SU-DHL-6 (cell line): ENCODE data around the gene DENND5B.

Experiments
- H2AFZ ChIP-seq: fragments of 200-600 bp; sonication (generic); 2 replicates; pipeline ENCODE4 v1.6.1; 2014; ENCODE audit warnings: low read depth, mild to moderate bottlenecking, moderate library complexity, mixed read lengths, antibody characterized with exemption, low read length; ENCODE audit not compliant: severe bottlenecking
- H3F3A ChIP-seq: fragments of 200-600 bp; shearing (Covaris generic); 2 replicates; pipeline ENCODE4 v1.6.0; 2016; ENCODE audit warnings: antibody characterized with exemption, mild to moderate bottlenecking; ENCODE audit not compliant: insufficient read depth
- H3K27ac ChIP-seq: fragments of 200-600 bp; sonication (generic); 2 replicates; pipeline ENCODE4 v1.5.1; 2016; ENCODE audit warnings: low read depth, mild to moderate bottlenecking, low read length, moderate library complexity, mixed read lengths
- H3K27me3 ChIP-seq: fragments of 200-600 bp; sonication (generic), shearing (Covaris generic); 2 replicates; pipeline ENCODE4 v1.6.0; 2014; ENCODE audit warnings: mild to moderate bottlenecking, low read length
- H3K36me3 ChIP-seq: fragments of 200-600 bp; sonication (generic); 2 replicates; pipeline ENCODE4 v1.6.1; 2014; ENCODE audit warnings: mild to moderate bottlenecking, low read length, mixed read lengths
- H3K4me2 ChIP-seq: fragments of 300-600, 200-600 bp; shearing (Covaris generic), sonication (generic); 2 replicates; pipeline ENCODE4 v1.6.0; 2014; ENCODE audit warnings: low read length, low read depth, mild to moderate bottlenecking; ENCODE audit not compliant: poor library complexity, severe bottlenecking
- H3K4me3 ChIP-seq: fragments of 200-600 bp; sonication (generic); 2 replicates; pipeline ENCODE4 v1.5.1; 2014; ENCODE audit warnings: antibody characterized with exemption, low read length, mild to moderate bottlenecking, mixed read lengths; ENCODE audit not compliant: insufficient read depth, poor library complexity, severe bottlenecking
- H3K79me2 ChIP-seq: fragments of 200-600 bp; sonication (generic); 2 replicates; pipeline ENCODE4 v1.6.1; 2014; ENCODE audit warnings: mild to moderate bottlenecking, low read length, moderate library complexity; ENCODE audit not compliant: insufficient read depth
- H3K9ac ChIP-seq: fragments of 200-600 bp; sonication (generic); 2 replicates; pipeline ENCODE4 v1.7.0; 2014; ENCODE audit warnings: mild to moderate bottlenecking, low read length
- H3K9me2 ChIP-seq: fragments of 200-600 bp; sonication (generic); replicated peaks from 2 replicates; pipeline ENCODE4 v1.6.1; 2014; ENCODE audit warnings: low read length; ENCODE audit not compliant: insufficient read depth
- H3K9me3 ChIP-seq: fragments of 200-600 bp; sonication (generic); 2 replicates; pipeline ENCODE4 v1.6.1; 2014; ENCODE audit warnings: low read length, mixed read lengths; ENCODE audit not compliant: insufficient read depth
- H4K20me1 ChIP-seq: fragments of 200-600 bp; sonication (generic); 2 replicates; pipeline ENCODE4 v1.6.1; 2014; ENCODE audit warnings: low read depth, mild to moderate bottlenecking, antibody characterized with exemption, low read length, moderate library complexity, mixed read lengths
- CTCF ChIP-seq: fragments of 200-600 bp; sonication (generic); IDR thresholded peaks from one replicate; pipeline ENCODE4 v1.5.1; 2017; ENCODE audit warnings: antibody characterized with exemption, mild to moderate bottlenecking, low read length, moderate library complexity; ENCODE audit not compliant: insufficient read depth, poor library complexity, severe bottlenecking
- EZH2phosphoT487 ChIP-seq: fragments of 200-600 bp; sonication (generic), shearing (Covaris generic); conservative IDR thresholded peaks from 2 replicates; pipeline ENCODE4 v1.6.1; 2018; ENCODE audit warnings: mild to moderate bottlenecking, antibody characterized with exemption, low read length, moderate library complexity, mixed read lengths

The DENND5B gene

GRCh38 chr12:31362759-31363415, 228.0 kb downstream of the DENND5B start:
- Histone ChIP-seq H3F3A (no peaks in the 10 kb centered on the region), H2AFZ (peak overlapping the region; percentile 91), H3K36me3 (no peaks in the 10 kb centered on the region), H3K9me2 (no peaks in the 10 kb centered on the region), H3K9me3 (no peaks in the 10 kb centered on the region), H4K20me1 (no peaks in the 10 kb centered on the region), H3K4me2 (peak overlapping the region; percentile 45), H3K9ac (peak overlapping the region; percentile 30; the same call in 1 of the 2 replicates), H3K27ac (no peak overlapping the region; the same call in none of the 2 replicates), H3K4me3 (no peak overlapping the region), H3K79me2 (no peaks in the 10 kb centered on the region), H3K27me3 (no peaks in the 10 kb centered on the region)
- no peak for TF ChIP-seq CTCF
- no peak for TF ChIP-seq EZH2phosphoT487

- H4K20me1 ChIP-seq, result no peaks in the 10 kb centered on the region
- peak overlapping the region; percentile 30; the same call in 1 of the 2 replicates for H3K9ac ChIP-seq
- no peaks in the 10 kb centered on the region for H3K9me2 ChIP-seq
- no peaks in the 10 kb centered on the region for H3K9me3 ChIP-seq
- no peaks in the 10 kb centered on the region for H3F3A ChIP-seq
- no peaks in the 10 kb centered on the region for H3K27me3 ChIP-seq
- H3K27ac ChIP-seq, result no peak overlapping the region
- no peaks in the 10 kb centered on the region for H3K36me3 ChIP-seq
- H3K4me2 ChIP-seq, result peak overlapping the region; percentile 45
- H3K4me3 ChIP-seq, result no peak overlapping the region
- no peaks in the 10 kb centered on the region for H3K79me2 ChIP-seq
- no peak for TF ChIP-seq EZH2phosphoT487
- TF ChIP-seq CTCF, result no peak
- H2AFZ ChIP-seq, result peak overlapping the region; percentile 91
Observed at GRCh38 chr12:31362115-31362758, 228.7 kb downstream of the DENND5B start.

GRCh38 chr12:31361730-31362114, 229.2 kb downstream of the DENND5B start:
- Histone ChIP-seq H3K27ac (no peak overlapping the region), H3K4me2 (no peak overlapping the region)

More at GRCh38 chr12:31361730-31362114, 229.2 kb downstream of the DENND5B start:
- Histone ChIP-seq H3K9ac (no peak overlapping the region), H3K9me3 (no peaks in the 10 kb centered on the region), H3K79me2 (no peaks in the 10 kb centered on the region), H3F3A (no peaks in the 10 kb centered on the region), H2AFZ (no peak overlapping the region), H3K4me3 (no peak overlapping the region), H3K27me3 (no peaks in the 10 kb centered on the region), H3K9me2 (no peaks in the 10 kb centered on the region), H4K20me1 (no peaks in the 10 kb centered on the region), H3K36me3 (no peaks in the 10 kb centered on the region)
- TF ChIP-seq EZH2phosphoT487, result no peak
- TF ChIP-seq CTCF, result no peak
